Fibroblast of the conjunctiva (primary cell): ENCODE results near the gene WDR6.

Source experiments
- DNase-seq: peaks from one replicate; pipeline ENCODE4 v3.0.0-alpha.2; 2010; ENCODE audit warnings: low read depth

WDR6 gene

GRCh38 chr3:49015765-49016164, 8.6 kb downstream of the WDR6 start:
- no peak for DNase-seq

GRCh38 chr3:49016414-49017228, 9.4 kb downstream of the WDR6 start:
- DNase-seq, result no peak

- DNase-seq, result no peak
Observed at GRCh38 chr3:49017229-49017970, 10.2 kb downstream of the WDR6 start.

GRCh38 chr3:49017971-49018706, 10.9 kb downstream of the WDR6 start, which contains the start of gene DALRD3:
Gene DALRD3 (minus strand): TSS chr3:49018580. CDS start chr3:49018564, 16 bp downstream.
- DNase-seq, result no peak

- DNase-seq, result no peak
Observed at GRCh38 chr3:49018707-49019006, 11.5 kb downstream of the WDR6 start.

GRCh38 chr3:49019941-49020329, 12.7 kb downstream of the WDR6 start:
- DNase-seq, result no peak

- no peak for DNase-seq
Observed at GRCh38 chr3:49020330-49021212, 13.4 kb downstream of the WDR6 start.

GRCh38 chr3:49021213-49021812, 14.1 kb downstream of the WDR6 start:
- DNase-seq, result peak; percentile 95

GRCh38 chr3:49021813-49022687, 14.9 kb downstream of the WDR6 start, which contains the start of gene NDUFAF3:
Gene NDUFAF3 (plus strand): TSS chr3:49022121. CDS start chr3:49022145, 24 bp downstream.
- DNase-seq, result peak; percentile 86

- DNase-seq, result no peak
Observed at GRCh38 chr3:49022688-49023171, 15.5 kb downstream of the WDR6 start.

- DNase-seq, result no peak
Observed at GRCh38 chr3:49023775-49024174, 16.6 kb downstream of the WDR6 start.

GRCh38 chr3:49024449-49024848, 17.3 kb downstream of the WDR6 start:
- no peak for DNase-seq

- no peak for DNase-seq
Observed at GRCh38 chr3:49025005-49025792, 18.0 kb downstream of the WDR6 start.

GRCh38 chr3:49025793-49026520, 18.8 kb downstream of the WDR6 start:
- DNase-seq, result no peak

- DNase-seq, result no peak
Observed at GRCh38 chr3:49026536-49026935, 19.3 kb downstream of the WDR6 start.

GRCh38 chr3:49027634-49028033, 20.4 kb downstream of the WDR6 start:
- no peak for DNase-seq

- DNase-seq, result no peak
Observed at GRCh38 chr3:49028298-49028672, 21.1 kb downstream of the WDR6 start.
